Thyroid gland (tissue), 4 donors: ENCODE data around the gene KCNMA1. TPM values are rescaled to one million over a fixed set of nuclear protein-coding genes. Genes with fewer than 3 reads are reported as not detected.

ENCODE experiments used
- DNase-seq, 2 donors: peaks; one replicate each; pipeline ENCODE4 v3.0.0-alpha.2; 2019
- H3K27ac ChIP-seq, 3 donors: fragments of 200-600 bp; sonication (generic); 1 replicate in 2 of 3; 2 replicates in 1 of 3; pipeline ENCODE4 v1.5.1; 2016 to 2019; ENCODE audit warnings: mild to moderate bottlenecking in 1 of 3, moderate library complexity in 1 of 3
- H3K27me3 ChIP-seq: fragments of 200-600 bp; sonication (generic); one replicate; pipeline ENCODE4 v1.5.1; 2019
- H3K36me3 ChIP-seq, 2 donors: fragments of 200-600 bp; sonication (generic); one replicate each; pipeline ENCODE4 v1.5.1; 2016 to 2019
- H3K4me1 ChIP-seq, 2 donors: fragments of 200-600 bp; sonication (generic); one replicate each; pipeline ENCODE4 v1.5.1; 2017 to 2019
- H3K4me3 ChIP-seq, 3 donors: fragments of 200-600 bp; sonication (generic); replicated peaks in 1 of 3; 1 replicate in 2 of 3; 2 replicates in 1 of 3; pipeline ENCODE4 v1.5.1; 2016; ENCODE audit warnings: mild to moderate bottlenecking in 1 of 3
- H3K9me3 ChIP-seq: fragments of 200-600 bp; sonication (generic); one replicate; pipeline ENCODE4 v1.5.1; 2017
- POLR2A ChIP-seq, 2 donors: fragments of 450-650 bp; IDR thresholded peaks; one replicate each; pipeline ENCODE4 v1.6.1; 2017; ENCODE audit warnings: antibody characterized with exemption in 2 of 2, mild to moderate bottlenecking in 2 of 2, moderate library complexity in 1 of 2
- WGBS, 2 donors: methylation state at CpG; one replicate each; pipeline ENCODE4 v1.1.5; 2017; 5-methylcytosine and 5-hydroxymethylcytosine counted together
- intact Hi-C: fragments of 100-400 bp; cut with DNase I; formaldehyde crosslinking; loops from one replicate; pipeline ENCODE4 v1.15.1; 2023
- total RNA-seq, 4 donors: library from RNA; depleted of rRNA; stranded (reverse); fragments of >200 nt; gene quantifications; one replicate each; pipeline ENCODE4 v1.2.3, GENCODE V29; 2016
- TF ChIP-seq, protein P1 (sequence below), 6 experiments: fragments of 200-600 bp in 3 of 6; fragments of 450-650 bp in 3 of 6; sonication (generic) in 3 of 6; IDR thresholded peaks; one replicate each; pipeline ENCODE4 v1.5.1; 2016 to 2019; ENCODE audit warnings: antibody characterized with exemption in 6 of 6, mild to moderate bottlenecking in 2 of 6, inconsistent platforms in 1 of 6, moderate library complexity in 1 of 6

Gene KCNMA1
- total RNA-seq, 4 donors from 2014 or later, result 2.5 to 5.1 (median 3.6) TPM

DNA sequence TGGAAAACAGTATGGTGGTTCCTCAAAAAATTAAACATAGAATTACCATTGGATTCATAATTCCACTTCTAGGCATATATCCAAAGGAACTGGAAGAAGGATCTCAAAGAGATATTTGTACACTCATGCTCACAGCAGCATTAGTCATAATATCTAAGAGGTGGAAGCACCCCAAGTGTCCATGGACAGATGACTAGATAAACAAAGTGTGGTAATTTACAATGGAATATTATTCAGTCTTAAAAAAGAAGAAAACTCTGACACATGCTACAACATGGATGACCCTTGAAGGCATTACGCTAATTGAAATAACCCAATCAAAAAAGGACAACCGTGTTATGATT, 594.2 kb downstream of the KCNMA1 start:
- H3K9me3 ChIP-seq, result no peaks in the 10 kb centered on the region
- intact Hi-C loops, result no loop called here
- H3K4me1 ChIP-seq, result no peaks in the 10 kb centered on the region
- WGBS, 2 donors, result 98% methylated on average over 2 of the region's 2 CpGs
- no peak for TF ChIP-seq POLR2A (IDR thresholded peaks at IDR 0.05)
- TF ChIP-seq, protein P1, sequence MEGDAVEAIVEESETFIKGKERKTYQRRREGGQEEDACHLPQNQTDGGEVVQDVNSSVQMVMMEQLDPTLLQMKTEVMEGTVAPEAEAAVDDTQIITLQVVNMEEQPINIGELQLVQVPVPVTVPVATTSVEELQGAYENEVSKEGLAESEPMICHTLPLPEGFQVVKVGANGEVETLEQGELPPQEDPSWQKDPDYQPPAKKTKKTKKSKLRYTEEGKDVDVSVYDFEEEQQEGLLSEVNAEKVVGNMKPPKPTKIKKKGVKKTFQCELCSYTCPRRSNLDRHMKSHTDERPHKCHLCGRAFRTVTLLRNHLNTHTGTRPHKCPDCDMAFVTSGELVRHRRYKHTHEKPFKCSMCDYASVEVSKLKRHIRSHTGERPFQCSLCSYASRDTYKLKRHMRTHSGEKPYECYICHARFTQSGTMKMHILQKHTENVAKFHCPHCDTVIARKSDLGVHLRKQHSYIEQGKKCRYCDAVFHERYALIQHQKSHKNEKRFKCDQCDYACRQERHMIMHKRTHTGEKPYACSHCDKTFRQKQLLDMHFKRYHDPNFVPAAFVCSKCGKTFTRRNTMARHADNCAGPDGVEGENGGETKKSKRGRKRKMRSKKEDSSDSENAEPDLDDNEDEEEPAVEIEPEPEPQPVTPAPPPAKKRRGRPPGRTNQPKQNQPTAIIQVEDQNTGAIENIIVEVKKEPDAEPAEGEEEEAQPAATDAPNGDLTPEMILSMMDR (IDR thresholded peaks at IDR 0.05), result no peak
- no peaks in the 10 kb centered on the region for H3K36me3 ChIP-seq
- no peaks in the 10 kb centered on the region for H3K27me3 ChIP-seq
- DNase-seq, result no peak
- no peak overlapping the region for H3K27ac ChIP-seq
- no peak overlapping the region for H3K4me3 ChIP-seq

GRCh38 chr10:77042706-77043419, 594.7 kb downstream of the KCNMA1 start:
- H3K36me3 ChIP-seq, result no peaks in the 10 kb centered on the region
- 93 to 94% methylated on average over 4 of the region's 4 CpGs for WGBS, 2 donors
- H3K9me3 ChIP-seq, result no peaks in the 10 kb centered on the region
- no peak for TF ChIP-seq POLR2A (IDR thresholded peaks at IDR 0.05)
- TF ChIP-seq, protein P1 (IDR thresholded peaks at IDR 0.05), result no peak
- H3K27ac ChIP-seq, result no peak overlapping the region
- H3K4me3 ChIP-seq, result no peak overlapping the region
- no peaks in the 10 kb centered on the region for H3K4me1 ChIP-seq
- no peak for DNase-seq
- intact Hi-C loops, result no loop called here
- no peaks in the 10 kb centered on the region for H3K27me3 ChIP-seq

- Histone ChIP-seq H3K4me1 (no peaks in the 10 kb centered on the region), H3K9me3 (no peaks in the 10 kb centered on the region), H3K4me3 (no peak overlapping the region), H3K27ac (no peak overlapping the region), H3K36me3 (no peaks in the 10 kb centered on the region), H3K27me3 (no peaks in the 10 kb centered on the region)
- no peak for DNase-seq
- TF ChIP-seq, protein P1 (IDR thresholded peaks at IDR 0.05), result no peak
- no peak for TF ChIP-seq POLR2A (IDR thresholded peaks at IDR 0.05)
- 49 to 65% methylated on average over 4 of the region's 4 CpGs for WGBS, 2 donors
- intact Hi-C loops, result no loop called here
Observed at GRCh38 chr10:77041636-77042258, 595.9 kb downstream of the KCNMA1 start.

DNA sequence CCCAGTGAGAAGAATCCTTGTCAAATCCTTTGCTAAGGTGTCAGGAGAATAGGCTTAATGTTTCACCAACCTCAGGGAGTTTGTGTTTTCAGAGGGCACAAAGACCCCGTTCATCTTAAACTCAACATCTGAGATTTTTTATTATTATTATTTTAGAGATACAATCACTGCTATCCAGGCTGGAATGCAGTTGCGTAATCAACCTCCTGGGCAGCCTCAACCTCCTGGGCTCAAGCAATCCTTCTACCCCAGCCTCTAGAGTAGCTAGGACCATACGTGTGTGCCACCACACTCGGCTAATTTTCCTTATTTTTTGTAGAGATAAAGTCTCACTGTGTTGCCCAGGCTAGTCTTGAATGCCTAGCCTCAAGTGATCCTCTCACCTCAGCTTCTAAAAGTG, 599.2 kb downstream of the KCNMA1 start:
- no peaks in the 10 kb centered on the region for H3K27me3 ChIP-seq
- no peaks in the 10 kb centered on the region for H3K9me3 ChIP-seq
- H3K27ac ChIP-seq, result no peak overlapping the region
- TF ChIP-seq, protein P1 (IDR thresholded peaks at IDR 0.05), result no peak
- no peak for TF ChIP-seq POLR2A (IDR thresholded peaks at IDR 0.05)
- no peak for DNase-seq
- no peak overlapping the region for H3K4me3 ChIP-seq
- intact Hi-C loops, result loop anchor here (10.0 kb wide), 1 partner anchor 76 kb away; no protein-coding TSS in a partner anchor
- no peaks in the 10 kb centered on the region for H3K4me1 ChIP-seq
- 83 to 95% methylated on average over 4 of the region's 4 CpGs for WGBS, 2 donors
- H3K36me3 ChIP-seq, result no peaks in the 10 kb centered on the region

- DNase-seq, result no peak
- WGBS, 2 donors, result 81 to 84% methylated on average over 8 of the region's 8 CpGs
- no peaks in the 10 kb centered on the region for H3K9me3 ChIP-seq
- H3K36me3 ChIP-seq, result no peaks in the 10 kb centered on the region
- no peak overlapping the region for H3K27ac ChIP-seq
- TF ChIP-seq, protein P1 (IDR thresholded peaks at IDR 0.05), result no peak
- TF ChIP-seq POLR2A (IDR thresholded peaks at IDR 0.05), result no peak
- H3K27me3 ChIP-seq, result no peaks in the 10 kb centered on the region
- H3K4me1 ChIP-seq, result no peaks in the 10 kb centered on the region
- H3K4me3 ChIP-seq, result no peak overlapping the region
- intact Hi-C loops, result loop anchor here (10.0 kb wide), 1 partner anchor 77 kb away; no protein-coding TSS in a partner anchor
Observed at GRCh38 chr10:77037735-77038403, 599.7 kb downstream of the KCNMA1 start.
